Endothelial cell of umbilical vein (primary cell): ENCODE data around the gene ATP6V1B1. TPM values are rescaled to one million over a fixed set of nuclear protein-coding genes. Genes with fewer than 3 reads are reported as not detected.
A peak's percentile ranks its signal among the peaks of the same experiment; 100 is the strongest.

Experiments
- BruUV-seq: library from RNA; stranded (reverse); fragments of 400-500 nt; replicated peaks from 2 replicates; lab custom pipeline; 2021; lab: Mats Ljungman, UMichigan
- CTCF ChIA-PET: fragments of 300-600, 350-600 bp; sonication (Branson Sonifier 250); formaldehyde crosslinking; loops from one replicate; lab custom pipeline; 2021; ENCODE audit warnings: antibody characterized with exemption, inconsistent platforms; lab: Charles Lee
- POLR2A ChIA-PET: fragments of 300-600, 350-600 bp; sonication (Branson Sonifier 250); formaldehyde crosslinking; loops from one replicate; lab custom pipeline; 2021; ENCODE audit warnings: antibody characterized with exemption, inconsistent platforms; lab: Charles Lee
- DNase-seq: peaks from one replicate; pipeline ENCODE4 v3.0.0-alpha.2; 2011; ENCODE audit warnings: low read depth, low spot score
- FAIRE-seq: peaks from 2 replicates; lab custom pipeline; 2011; peaks lifted over from hg19 to GRCh38; lab: Jason Lieb, UNC
- H2AFZ ChIP-seq: 2 replicates; pipeline ENCODE4 v1.6.0; 2012; ENCODE audit warnings: low read depth, low read length, control low read depth, inconsistent platforms
- H3K27ac ChIP-seq: 2 replicates; pipeline ENCODE4 v1.5.1; 2011; ENCODE audit warnings: low read depth, mild to moderate bottlenecking, control low read depth, low read length, moderate library complexity; ENCODE audit not compliant: insufficient read depth
- H3K27me3 ChIP-seq, 2 experiments: 2 replicates each; pipeline versions ENCODE4 v1.6.0 to v1.6.1; 2011; ENCODE audit warnings: low read length in 2 of 2, mixed read lengths in 1 of 2; ENCODE audit not compliant: control insufficient read depth in 2 of 2, insufficient read depth in 2 of 2
- H3K36me3 ChIP-seq, 2 experiments: 2 replicates in 1 of 2; 3 replicates in 1 of 2; pipeline ENCODE4 v1.5.1; 2011; ENCODE audit warnings: low read length in 2 of 2, mild to moderate bottlenecking in 1 of 2, moderate library complexity in 1 of 2; ENCODE audit not compliant: control insufficient read depth in 2 of 2, insufficient read depth in 2 of 2; ENCODE audit errors: extremely low read depth in 1 of 2
- H3K4me1 ChIP-seq: 3 replicates; pipeline ENCODE4 v1.5.1; 2011; ENCODE audit warnings: mild to moderate bottlenecking, low read length; ENCODE audit not compliant: control insufficient read depth, insufficient read depth; ENCODE audit errors: extremely low read depth
- H3K4me2 ChIP-seq: 2 replicates; pipeline ENCODE4 v1.6.1; 2011; ENCODE audit warnings: low read length, control low read depth, mixed read lengths; ENCODE audit not compliant: insufficient read depth
- H3K4me3 ChIP-seq, 3 experiments: fragments of 200-600 bp in 1 of 3; sonication (generic), shearing (Covaris generic) in 1 of 3; replicated peaks in 1 of 3; 2 replicates each; pipeline ENCODE4 v1.5.1; 2011 to 2016; ENCODE audit warnings: control low read depth in 3 of 3, low read length in 3 of 3, mild to moderate bottlenecking in 2 of 3, inconsistent platforms in 1 of 3, low read depth in 1 of 3, moderate library complexity in 1 of 3; ENCODE audit not compliant: insufficient read depth in 1 of 3
- H3K79me2 ChIP-seq: 2 replicates; pipeline ENCODE4 v1.6.0; 2012; ENCODE audit warnings: low read length, inconsistent platforms; ENCODE audit not compliant: control insufficient read depth, insufficient read depth
- H3K9ac ChIP-seq: replicated peaks from 2 replicates; pipeline ENCODE3; 2011; ENCODE audit warnings: low read length, control low read depth; ENCODE audit not compliant: insufficient read depth; ENCODE audit errors: extremely low read depth
- H3K9me1 ChIP-seq: replicated peaks from 3 replicates; pipeline ENCODE4 v1.6.0; 2011; ENCODE audit warnings: mild to moderate bottlenecking, low read length; ENCODE audit not compliant: control insufficient read depth, insufficient read depth; ENCODE audit errors: extremely low read depth
- H3K9me3 ChIP-seq: replicated peaks from 2 replicates; pipeline ENCODE4 v1.5.1; 2012; ENCODE audit warnings: low read length, inconsistent platforms; ENCODE audit not compliant: control insufficient read depth, insufficient read depth
- H4K20me1 ChIP-seq: replicated peaks from 2 replicates; pipeline ENCODE3; 2011; ENCODE audit warnings: mild to moderate bottlenecking, low read length; ENCODE audit not compliant: control insufficient read depth, insufficient read depth; ENCODE audit errors: extremely low read depth
- EZH2 ChIP-seq: IDR thresholded peaks from 2 replicates; pipeline ENCODE4 v1.6.1; 2012; ENCODE audit warnings: borderline replicate concordance, low read depth, mild to moderate bottlenecking, moderate library complexity, low read length, inconsistent platforms; ENCODE audit not compliant: severe bottlenecking
- POLR2AphosphoS5 ChIP-seq: IDR thresholded peaks from 2 replicates; pipeline ENCODE4 v1.6.1; 2012; ENCODE audit warnings: low read depth, mild to moderate bottlenecking, control low read depth, low read length, moderate library complexity; ENCODE audit not compliant: insufficient read depth
- dilution Hi-C: fragments of 300-500 bp; cut with MboI; formaldehyde crosslinking; loops from one replicate; pipeline ENCODE4 v1.15.0; 2019; ENCODE audit warnings: low sequenced_read_pairs; ENCODE audit not compliant: extremely low pct_ligation_motif_present
- intact Hi-C: fragments of 100-400 bp; cut with micrococcal nuclease; formaldehyde crosslinking; loops from one replicate; pipeline ENCODE4 v1.10.0; 2022
- polyA plus RNA-seq, 4 experiments: library from polyadenylated mRNA; depleted of rRNA in 3 of 4; stranded (reverse) in 3 of 4; unstranded in 1 of 4; fragments of >200 nt; gene quantifications; 2 replicates each; pipeline versions ENCODE4 v1.2.1 to v1.2.3, GENCODE V29; 2011 to 2012; ENCODE audit warnings: missing spikeins in 1 of 4
- total RNA-seq: library from RNA; stranded (reverse); gene quantifications from 2 replicates; pipeline ENCODE4 v1.2.3, GENCODE V29; 2021
- TF ChIP-seq, protein P1 (sequence below), 2 donors: IDR thresholded peaks; 1 replicate in 1 of 2; 2 replicates in 1 of 2; pipeline ENCODE4 v1.5.1; 2011; ENCODE audit warnings: low read length in 2 of 2, mild to moderate bottlenecking in 2 of 2, moderate library complexity in 2 of 2, control low read depth in 1 of 2, inconsistent platforms in 1 of 2, low read depth in 1 of 2; ENCODE audit not compliant: insufficient read depth in 1 of 2; ENCODE audit errors: extremely low read depth in 1 of 2

ATP6V1B1 gene
- total and polyA plus RNA-seq, 2 donors (not counting 3 experiments of a cell fraction or from before 2014, with no cell fraction given): 0.77 TPM; not detected in 1

DNA sequence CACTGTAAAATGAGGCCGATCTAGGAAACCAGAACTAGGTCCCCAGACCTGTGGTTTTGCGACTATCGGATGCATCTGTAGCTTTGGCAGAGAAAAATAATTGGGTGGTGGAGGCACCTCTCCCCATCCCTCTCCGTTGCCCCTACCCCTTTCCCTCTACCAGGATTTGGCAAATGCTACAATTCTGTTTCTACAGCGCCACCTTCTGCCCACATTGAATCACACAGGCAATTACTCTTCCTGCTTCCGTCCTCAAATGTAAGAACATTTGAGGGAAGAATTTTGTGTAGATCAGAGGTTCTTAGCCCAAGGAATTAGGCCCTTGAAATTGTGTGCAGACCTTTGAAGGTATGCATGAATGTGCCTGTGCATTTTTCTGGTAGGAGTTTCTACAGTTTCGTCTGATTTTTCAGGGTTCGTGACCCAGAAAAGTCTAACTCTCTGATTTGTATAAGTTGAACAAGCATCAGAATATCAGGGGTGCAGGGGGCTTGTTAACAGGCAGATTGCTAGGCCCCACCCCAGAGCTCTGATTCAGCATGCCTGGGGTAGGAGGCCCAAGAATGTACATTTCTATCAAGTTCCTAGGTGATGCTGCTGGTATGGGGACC is 11.2 kb downstream of the ATP6V1B1 start:
- no peaks in the 10 kb centered on the region for H3K27me3 ChIP-seq
- DNase-seq (peak; percentile 75), FAIRE-seq (peak; percentile 95)
- dilution Hi-C loops: no loop called here
- H3K4me1 ChIP-seq: peaks cover 13% of the 10 kb centered on the region
- no peaks in the 10 kb centered on the region for H3K79me2 ChIP-seq
- H3K36me3 ChIP-seq: no peaks in the 10 kb centered on the region
- no peaks in the 10 kb centered on the region for H3K9me1 ChIP-seq
- no peak overlapping the region for H3K4me3 ChIP-seq
- intact Hi-C loops: loop anchor here (1.0 to 5.0 kb wide), 4 partner anchors 25 to 645 kb away; partner anchors contain the start of gene FAM136A
- no peaks in the 10 kb centered on the region for H4K20me1 ChIP-seq
- peak overlapping the region; percentile 0 for H3K4me2 ChIP-seq
- ChIA-PET POLR2A (no interaction called here), CTCF (interaction anchor here (0.5 to 5.8 kb wide), 31 partner anchors 9 to 645 kb away, joined by 3 to 328 read pairs (median 11); partner anchors contain the start of genes ANKRD53, ATP6V1B1, FAM136A and FIGLA)
- no TSS peak for BruUV-seq
- TF ChIP-seq, protein P1, sequence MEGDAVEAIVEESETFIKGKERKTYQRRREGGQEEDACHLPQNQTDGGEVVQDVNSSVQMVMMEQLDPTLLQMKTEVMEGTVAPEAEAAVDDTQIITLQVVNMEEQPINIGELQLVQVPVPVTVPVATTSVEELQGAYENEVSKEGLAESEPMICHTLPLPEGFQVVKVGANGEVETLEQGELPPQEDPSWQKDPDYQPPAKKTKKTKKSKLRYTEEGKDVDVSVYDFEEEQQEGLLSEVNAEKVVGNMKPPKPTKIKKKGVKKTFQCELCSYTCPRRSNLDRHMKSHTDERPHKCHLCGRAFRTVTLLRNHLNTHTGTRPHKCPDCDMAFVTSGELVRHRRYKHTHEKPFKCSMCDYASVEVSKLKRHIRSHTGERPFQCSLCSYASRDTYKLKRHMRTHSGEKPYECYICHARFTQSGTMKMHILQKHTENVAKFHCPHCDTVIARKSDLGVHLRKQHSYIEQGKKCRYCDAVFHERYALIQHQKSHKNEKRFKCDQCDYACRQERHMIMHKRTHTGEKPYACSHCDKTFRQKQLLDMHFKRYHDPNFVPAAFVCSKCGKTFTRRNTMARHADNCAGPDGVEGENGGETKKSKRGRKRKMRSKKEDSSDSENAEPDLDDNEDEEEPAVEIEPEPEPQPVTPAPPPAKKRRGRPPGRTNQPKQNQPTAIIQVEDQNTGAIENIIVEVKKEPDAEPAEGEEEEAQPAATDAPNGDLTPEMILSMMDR (IDR thresholded peaks at IDR 0.05; ENCODE audit: extremely low read depth in 1 of 2, insufficient read depth in 1 of 2, low read depth in 1 of 2, low read length in 2 of 2): peak; percentile 69 to 77
- TF ChIP-seq EZH2: no peak
- no peak for TF ChIP-seq POLR2AphosphoS5
- H3K27ac ChIP-seq: no peak overlapping the region
- H3K9me3 ChIP-seq: no peaks in the 10 kb centered on the region
- H2AFZ ChIP-seq: no peak overlapping the region
- no peak overlapping the region for H3K9ac ChIP-seq
